Measurements from ENCODE around the gene ATP4A. TPM values are rescaled to one million over a fixed set of nuclear protein-coding genes. Genes with fewer than 3 reads are reported as not detected.

The ATP4A gene
- total RNA-seq (2022; extraction: Qiagen RNA extraction; ENCODE audit: low read depth) = 0.01 TPM in 1 of 5 replicates, not detected in the others

DNA sequence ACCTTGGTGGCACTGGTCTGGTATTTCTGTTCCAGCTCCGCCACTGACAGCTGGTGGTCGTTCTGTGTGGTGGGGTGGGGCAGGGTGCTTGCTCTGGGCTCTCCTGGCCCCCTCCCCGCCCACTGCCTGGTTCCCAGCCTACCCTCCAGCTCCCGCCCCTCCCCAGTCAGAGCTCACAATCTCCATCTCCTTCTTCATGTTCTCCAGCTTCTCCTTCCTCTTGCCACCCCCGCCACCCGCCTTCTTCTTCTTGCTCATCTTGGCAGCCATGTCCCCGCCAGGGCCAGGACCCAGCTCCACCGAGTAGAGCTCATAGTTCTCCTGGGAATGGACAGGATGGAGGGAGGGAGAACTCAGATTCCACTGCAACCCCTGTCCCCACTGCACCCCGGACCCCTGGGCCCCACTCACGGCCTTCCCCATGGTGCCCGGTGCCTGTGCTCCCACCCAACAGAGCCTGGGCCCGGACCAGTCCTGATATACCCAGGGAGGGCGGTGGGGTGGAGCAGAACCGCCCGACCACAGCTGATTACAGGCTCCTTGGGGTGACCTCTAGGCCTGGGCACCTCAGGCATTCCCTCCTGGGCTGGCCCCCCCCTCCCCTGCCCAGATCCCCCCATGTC lies at the start of gene ATP4A:
Gene ATP4A, minus strand, starts transcription at position 452 of the 623 bp plus-strand sequence. Its CDS starts 29 bp downstream, at position 423.

DNA sequence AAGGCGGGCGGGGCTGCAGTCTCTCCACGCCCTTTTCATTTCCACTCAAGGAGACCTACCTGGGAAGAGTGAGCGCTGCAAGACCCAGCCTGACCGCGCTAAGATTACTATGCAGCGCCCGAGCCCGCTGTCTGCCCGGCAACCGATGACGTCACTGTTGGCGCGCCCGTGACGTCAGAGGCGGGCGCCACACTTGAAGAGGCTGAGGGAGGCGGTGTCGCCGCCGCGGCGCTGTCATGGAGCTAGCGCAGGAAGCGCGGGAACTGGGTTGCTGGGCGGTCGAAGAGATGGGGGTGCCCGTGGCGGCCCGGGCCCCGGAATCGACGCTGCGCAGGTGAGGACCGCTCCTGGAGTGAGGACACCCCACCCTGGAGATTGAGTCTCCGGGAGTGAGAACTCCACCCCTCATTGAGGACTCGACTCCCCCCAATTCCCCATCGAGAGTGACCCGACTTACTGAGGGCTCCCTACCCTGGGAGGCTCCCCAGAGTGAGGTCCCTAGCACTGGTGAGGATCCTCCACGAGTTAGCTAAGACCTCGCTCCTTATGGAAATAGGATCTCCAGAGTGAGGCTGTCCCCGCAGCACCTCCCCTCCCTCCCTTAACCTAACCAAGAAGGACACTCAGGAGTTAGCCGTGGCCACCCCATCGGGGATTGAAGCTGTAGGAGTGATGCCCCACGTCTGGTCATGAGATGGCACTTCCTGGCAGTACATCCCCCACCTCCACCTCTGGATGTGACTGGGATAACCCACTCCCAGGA lies 49.3 kb upstream of the ATP4A start, which contains the start of gene HAUS5:
Gene HAUS5, plus strand, starts transcription at position 177 of the 763 bp plus-strand sequence. Its CDS starts 60 bp downstream, at position 237.

DNA sequence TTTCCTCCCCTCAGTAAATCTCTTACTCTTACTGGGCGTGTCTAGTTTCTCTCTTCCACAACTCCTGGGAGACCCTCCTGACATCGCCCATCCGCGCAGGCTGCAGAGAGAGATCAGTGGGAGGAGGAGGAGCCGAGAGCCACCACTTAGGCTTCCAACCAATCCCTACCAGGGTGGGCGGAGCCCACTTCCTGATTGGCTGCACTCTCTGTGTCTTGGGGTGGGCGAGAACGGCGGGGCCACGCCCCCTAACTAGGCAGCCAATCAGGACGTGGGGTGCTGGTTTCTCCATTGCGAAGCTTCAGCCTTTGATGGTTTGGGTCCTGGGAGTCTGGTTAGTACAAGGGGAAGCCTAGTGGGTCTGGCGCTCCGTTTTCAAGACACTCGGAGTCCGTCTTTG lies 22.4 kb upstream of the ATP4A start, which contains the start of gene PMIS2:
Gene PMIS2, plus strand, starts transcription at position 326 of the 400 bp plus-strand sequence. CDS start 87 bp downstream, outside the sequence.

DNA sequence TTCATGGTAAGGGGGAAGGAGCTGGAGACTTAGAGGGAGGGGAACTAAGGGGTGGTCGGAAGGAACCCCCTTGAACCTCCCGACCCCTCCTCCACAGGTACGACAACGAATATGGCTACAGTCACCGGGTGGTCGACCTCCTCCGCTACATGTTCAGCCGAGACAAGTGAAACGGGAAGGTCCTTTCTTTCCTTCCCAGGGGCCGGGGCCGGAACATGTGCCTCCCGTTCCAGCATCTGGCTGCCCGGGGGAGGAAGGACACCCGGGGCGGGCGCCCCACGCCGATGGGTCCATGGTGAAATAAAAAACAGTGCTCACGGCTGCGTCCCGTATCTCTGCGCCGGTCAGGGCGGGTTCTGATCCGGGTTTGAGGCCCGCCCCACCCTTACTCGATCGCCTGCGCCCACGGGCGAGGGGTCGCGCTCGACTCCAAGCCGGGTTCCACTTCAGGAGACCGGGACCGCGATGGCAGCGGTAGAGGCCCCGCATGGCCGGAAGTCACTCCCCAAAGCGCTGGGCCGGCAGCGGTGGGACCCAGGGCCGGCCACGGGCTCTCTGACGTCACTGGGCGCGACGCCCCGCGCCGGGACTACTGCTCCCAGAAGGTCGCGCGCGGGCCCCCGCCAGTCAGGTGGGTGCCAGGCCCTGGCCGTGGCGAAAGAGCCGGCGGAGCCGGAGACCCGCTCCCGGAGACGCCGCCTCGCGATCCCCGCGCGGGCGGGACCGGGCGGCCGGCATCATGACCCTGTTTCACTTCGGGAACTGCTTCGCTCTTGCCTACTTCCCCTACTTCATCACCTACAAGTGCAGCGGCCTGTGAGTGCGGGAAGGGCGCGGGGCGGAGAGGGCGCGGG lies 18.2 kb downstream of the ATP4A start, which contains the start of gene TMEM147:
Gene TMEM147, plus strand, starts transcription at position 626 of the 854 bp plus-strand sequence. Its CDS starts 114 bp downstream, at position 740.

DNA sequence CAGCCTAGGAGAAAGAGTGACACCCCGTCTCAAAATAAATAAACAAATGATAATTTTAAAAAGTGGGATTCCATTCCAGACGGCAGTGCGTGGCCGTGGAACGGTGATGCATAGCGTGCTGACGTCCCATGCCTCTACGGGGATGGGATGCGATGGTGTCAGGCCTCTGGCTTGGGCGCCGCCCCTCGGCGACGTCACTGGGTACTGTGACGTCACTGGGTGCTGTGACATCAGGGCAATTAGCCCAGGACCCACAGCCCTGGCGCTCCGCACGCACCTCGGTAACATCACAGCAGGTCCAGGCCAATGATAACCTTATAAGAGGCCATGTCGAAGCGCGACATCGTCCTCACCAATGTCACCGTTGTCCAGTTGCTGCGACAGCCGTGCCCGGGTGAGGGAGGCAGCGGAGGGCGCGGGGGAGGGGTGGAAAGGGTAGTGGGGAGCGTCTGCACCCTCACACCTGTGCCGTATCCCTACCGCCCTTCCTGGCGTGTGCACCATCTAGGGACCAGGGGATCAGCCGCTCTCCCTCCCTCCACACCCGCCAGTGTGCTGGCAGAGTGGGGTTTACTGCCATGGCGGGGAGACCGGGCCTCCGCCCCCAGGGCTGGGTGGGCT lies 30.1 kb downstream of the ATP4A start, which contains the start of gene GAPDHS:
Gene GAPDHS, plus strand, starts transcription at position 256 of the 621 bp plus-strand sequence. Its CDS starts 72 bp downstream, at position 328.

DNA sequence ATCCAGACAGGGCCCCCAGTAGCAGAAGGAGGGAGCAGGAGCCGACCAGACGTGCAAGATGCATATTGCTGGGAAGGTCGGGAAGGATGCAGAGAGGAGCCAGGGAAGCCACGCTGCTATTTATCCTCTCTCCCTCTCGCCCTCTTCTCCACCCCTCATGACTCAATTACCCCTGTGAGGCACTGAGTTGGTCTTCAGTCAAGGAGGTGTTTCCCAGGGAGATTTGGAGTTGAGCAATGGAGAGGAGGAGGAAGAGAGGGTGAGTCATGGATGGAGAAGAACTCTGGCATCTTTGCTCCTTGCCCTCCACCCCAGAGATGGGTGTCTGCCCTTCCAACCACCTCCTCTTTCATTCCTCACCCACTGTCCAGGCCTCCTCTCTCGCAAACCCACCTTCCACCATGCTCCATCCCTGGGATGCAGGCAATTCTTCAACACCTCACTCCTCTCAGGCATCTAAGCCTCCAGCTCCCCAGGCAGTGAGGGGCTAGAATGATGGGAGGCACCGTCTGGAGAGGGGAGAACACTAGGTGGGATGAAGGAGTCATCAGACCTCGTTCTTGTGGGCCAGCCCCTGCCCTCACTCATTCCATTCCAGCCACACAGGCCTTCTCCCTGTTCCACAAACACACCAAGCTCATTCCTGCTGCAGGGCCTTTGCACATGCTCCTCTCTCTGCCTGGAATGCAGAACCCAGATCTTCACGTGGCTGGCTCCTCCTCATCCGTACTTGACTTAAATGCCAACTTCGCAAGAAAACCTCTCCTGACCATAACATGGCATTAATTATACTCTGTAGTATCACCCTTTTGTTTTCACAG lies 35.0 kb downstream of the ATP4A start, which contains the start of gene SBSN:
Gene SBSN, minus strand, starts transcription at position 94 of the 821 bp plus-strand sequence. Its CDS starts 30 bp downstream, at position 64.

DNA sequence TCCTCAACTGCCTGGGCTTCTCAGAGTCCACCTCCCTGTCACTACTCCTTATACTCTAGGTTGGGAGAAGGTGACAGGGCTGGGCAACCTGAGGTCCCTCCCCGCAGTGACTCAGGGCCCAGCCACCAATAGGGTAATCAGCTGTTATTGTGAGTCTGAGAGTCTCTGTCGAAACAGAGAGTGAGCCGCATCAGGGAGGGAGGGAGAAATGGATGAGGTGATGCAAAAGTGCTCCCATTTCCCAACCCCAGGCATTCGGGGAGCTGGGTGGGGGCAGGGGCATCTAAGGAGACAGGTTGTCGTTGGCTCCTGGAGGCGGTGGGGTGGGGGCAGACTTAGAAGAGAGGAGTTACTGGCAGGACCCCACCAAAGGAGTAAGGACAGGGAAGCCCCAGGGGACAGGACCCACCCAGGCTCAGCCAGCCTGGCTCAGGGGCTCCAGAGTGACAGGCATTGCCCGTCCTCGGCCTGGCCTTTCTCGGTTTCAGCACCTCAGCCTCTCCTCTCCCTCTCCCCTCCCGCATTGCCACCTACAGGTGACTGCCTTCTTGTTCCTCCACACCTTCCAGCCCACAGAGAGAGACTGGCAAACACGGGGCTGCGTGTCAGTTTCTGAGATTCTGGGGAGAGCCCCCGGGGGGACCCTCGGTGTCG lies 49.7 kb downstream of the ATP4A start, which contains the start of gene DMKN:
Gene DMKN, minus strand, starts transcription at position 22 of the 654 bp plus-strand sequence. CDS start 174 bp downstream, outside the sequence.

Other genes with a start within 250 kb of the ATP4A start
- gene CD22, start 234.5 kb downstream of the ATP4A start, total RNA-seq (2022; extraction: Qiagen RNA extraction; ENCODE audit: low read depth) = 0.59 to 1.4 TPM (median 0.90 TPM) in 5 replicates
- gene FFAR1, start 215.8 kb downstream of the ATP4A start, total RNA-seq (2022; extraction: Qiagen RNA extraction; ENCODE audit: low read depth) = not detected in 5 replicates
- gene FFAR3, start 205.2 kb downstream of the ATP4A start, total RNA-seq (2022; extraction: Qiagen RNA extraction; ENCODE audit: low read depth) = not detected in 5 replicates
- not detected in 5 replicates for gene GPR42, start 192.6 kb downstream of the ATP4A start, total RNA-seq (2022; extraction: Qiagen RNA extraction; ENCODE audit: low read depth)
- 0.06 TPM in 1 of 5 replicates, not detected in the others for gene FFAR2, start 115.4 kb downstream of the ATP4A start, total RNA-seq (2022; extraction: Qiagen RNA extraction; ENCODE audit: low read depth)
- gene KRTDAP, start 73.2 kb downstream of the ATP4A start, total RNA-seq (2022; extraction: Qiagen RNA extraction; ENCODE audit: low read depth) = not detected in 5 replicates
- 30.7 to 39.2 TPM (median 32.3 TPM) in 5 replicates for gene DMKN, start 50.0 kb downstream of the ATP4A start, total RNA-seq (2022; extraction: Qiagen RNA extraction; ENCODE audit: low read depth)
- 3.3 to 4.8 TPM (median 3.7 TPM) in 5 replicates for gene SBSN, start 35.3 kb downstream of the ATP4A start, total RNA-seq (2022; extraction: Qiagen RNA extraction; ENCODE audit: low read depth)
- not detected in 5 replicates for gene GAPDHS, start 30.2 kb downstream of the ATP4A start, total RNA-seq (2022; extraction: Qiagen RNA extraction; ENCODE audit: low read depth)
- 333 to 446 TPM (median 432 TPM) in 5 replicates for gene TMEM147, start 18.0 kb downstream of the ATP4A start, total RNA-seq (2022; extraction: Qiagen RNA extraction; ENCODE audit: low read depth)
- not detected in 5 replicates for gene PMIS2, start 22.5 kb upstream of the ATP4A start, total RNA-seq (2022; extraction: Qiagen RNA extraction; ENCODE audit: low read depth)
- gene HAUS5, start 49.1 kb upstream of the ATP4A start, total RNA-seq (2022; extraction: Qiagen RNA extraction; ENCODE audit: low read depth) = 12.9 to 17.2 TPM (median 14.8 TPM) in 5 replicates
- 143 to 210 TPM (median 201 TPM) in 5 replicates for gene RBM42, start 65.4 kb upstream of the ATP4A start, total RNA-seq (2022; extraction: Qiagen RNA extraction; ENCODE audit: low read depth)
- gene ETV2, start 78.1 kb upstream of the ATP4A start, total RNA-seq (2022; extraction: Qiagen RNA extraction; ENCODE audit: low read depth) = 1.5 to 2.6 TPM (median 2.4 TPM) in 5 replicates
- 1,280 to 1,484 TPM (median 1,422 TPM) in 5 replicates for gene COX6B1, start 84.7 kb upstream of the ATP4A start, total RNA-seq (2022; extraction: Qiagen RNA extraction; ENCODE audit: low read depth)
- 0.62 to 1.1 TPM (median 0.86 TPM) in 5 replicates for gene UPK1A, start 102.9 kb upstream of the ATP4A start, total RNA-seq (2022; extraction: Qiagen RNA extraction; ENCODE audit: low read depth)
- gene ZBTB32, start 140.9 kb upstream of the ATP4A start, total RNA-seq (2022; extraction: Qiagen RNA extraction; ENCODE audit: low read depth) = not detected in 5 replicates
- 51.4 to 66.0 TPM (median 58.9 TPM) in 5 replicates for gene KMT2B, start 154.3 kb upstream of the ATP4A start, total RNA-seq (2022; extraction: Qiagen RNA extraction; ENCODE audit: low read depth)
- gene IGFLR1, start 178.8 kb upstream of the ATP4A start, total RNA-seq (2022; extraction: Qiagen RNA extraction; ENCODE audit: low read depth) = 9.3 to 12.6 TPM (median 11.0 TPM) in 5 replicates
- 26.6 to 28.4 TPM (median 27.0 TPM) in 5 replicates for gene U2AF1L4, start 181.8 kb upstream of the ATP4A start, total RNA-seq (2022; extraction: Qiagen RNA extraction; ENCODE audit: low read depth)
- gene PSENEN, start 182.0 kb upstream of the ATP4A start, total RNA-seq (2022; extraction: Qiagen RNA extraction; ENCODE audit: low read depth) = 278 to 327 TPM (median 289 TPM) in 5 replicates
- 17.4 to 27.7 TPM (median 23.3 TPM) in 5 replicates for gene LIN37, start 184.9 kb upstream of the ATP4A start, total RNA-seq (2022; extraction: Qiagen RNA extraction; ENCODE audit: low read depth)
- 0.26 to 0.50 TPM (median 0.38 TPM) in 5 replicates for gene HSPB6, start 193.4 kb upstream of the ATP4A start, total RNA-seq (2022; extraction: Qiagen RNA extraction; ENCODE audit: low read depth)
- gene PROSER3, start 194.5 kb upstream of the ATP4A start, total RNA-seq (2022; extraction: Qiagen RNA extraction; ENCODE audit: low read depth) = 23.9 to 34.7 TPM (median 27.4 TPM) in 5 replicates
- gene ARHGAP33, start 211.9 kb upstream of the ATP4A start, total RNA-seq (2022; extraction: Qiagen RNA extraction; ENCODE audit: low read depth) = 3.5 to 8.1 TPM (median 5.6 TPM) in 5 replicates
- gene PRODH2, start 249.2 kb upstream of the ATP4A start, total RNA-seq (2022; extraction: Qiagen RNA extraction; ENCODE audit: low read depth) = 0.17 to 0.50 TPM (median 0.25 TPM) in 5 replicates

Data from A549 treated with CpdA at 1 μM for 4 hours (cell line).